ENCODE data around the gene MB21D2.

DNA sequence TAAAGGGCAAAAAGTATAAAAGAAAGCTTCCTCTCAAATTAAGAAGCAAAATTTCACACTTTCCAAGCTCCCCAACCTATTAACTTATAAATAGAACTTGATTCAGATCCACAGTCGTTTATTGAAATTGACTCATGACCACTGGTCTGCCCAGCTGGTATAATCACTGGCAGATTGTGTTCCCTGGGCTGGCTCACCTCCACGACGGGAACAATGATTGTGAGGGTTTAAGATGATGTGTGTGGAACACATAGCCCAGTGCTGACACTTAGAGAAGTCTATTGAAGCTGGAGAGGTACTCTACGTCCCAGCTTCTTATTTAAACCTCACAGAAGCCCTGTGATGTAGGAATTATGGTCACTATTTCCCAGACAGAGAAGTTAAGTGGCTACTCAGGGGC lies 90.4 kb downstream of the MB21D2 start:
- TF ChIP-seq, protein P1, sequence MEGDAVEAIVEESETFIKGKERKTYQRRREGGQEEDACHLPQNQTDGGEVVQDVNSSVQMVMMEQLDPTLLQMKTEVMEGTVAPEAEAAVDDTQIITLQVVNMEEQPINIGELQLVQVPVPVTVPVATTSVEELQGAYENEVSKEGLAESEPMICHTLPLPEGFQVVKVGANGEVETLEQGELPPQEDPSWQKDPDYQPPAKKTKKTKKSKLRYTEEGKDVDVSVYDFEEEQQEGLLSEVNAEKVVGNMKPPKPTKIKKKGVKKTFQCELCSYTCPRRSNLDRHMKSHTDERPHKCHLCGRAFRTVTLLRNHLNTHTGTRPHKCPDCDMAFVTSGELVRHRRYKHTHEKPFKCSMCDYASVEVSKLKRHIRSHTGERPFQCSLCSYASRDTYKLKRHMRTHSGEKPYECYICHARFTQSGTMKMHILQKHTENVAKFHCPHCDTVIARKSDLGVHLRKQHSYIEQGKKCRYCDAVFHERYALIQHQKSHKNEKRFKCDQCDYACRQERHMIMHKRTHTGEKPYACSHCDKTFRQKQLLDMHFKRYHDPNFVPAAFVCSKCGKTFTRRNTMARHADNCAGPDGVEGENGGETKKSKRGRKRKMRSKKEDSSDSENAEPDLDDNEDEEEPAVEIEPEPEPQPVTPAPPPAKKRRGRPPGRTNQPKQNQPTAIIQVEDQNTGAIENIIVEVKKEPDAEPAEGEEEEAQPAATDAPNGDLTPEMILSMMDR (IDR thresholded peaks at IDR 0.05), result no peak
- no peak for TF ChIP-seq EZH2phosphoT487 (IDR thresholded peaks at IDR 0.05)
- TF ChIP-seq EZH2 (IDR thresholded peaks at IDR 0.05), result no peak
